GM12878 (cell line): ENCODE results near the gene SMG6. TPM values are rescaled to one million over a fixed set of nuclear protein-coding genes. Genes with fewer than 3 reads are reported as not detected.

Experiments
- ATAC-seq: fragments of 200-7000 bp; cut with Tn5 transposase; 3 replicates; pipeline ENCODE4 v1.9.1; 2020; ENCODE audit warnings: mild to moderate bottlenecking, moderate library complexity
- BruUV-seq: library from RNA; stranded (reverse); fragments of 400-500 nt; replicated peaks from 2 replicates; lab custom pipeline; 2021; lab: Mats Ljungman, UMichigan
- CTCF ChIA-PET: fragments of 300-600 bp; sonication (Branson Sonifier 250); formaldehyde crosslinking; extraction: SDS; loops from one replicate; lab custom pipeline; 2021; ENCODE audit warnings: inconsistent platforms; lab: Yijun Ruan, JAX
- POLR2A ChIA-PET: fragments of 350-600 bp; formaldehyde crosslinking; extraction: SDS; loops from one replicate; lab custom pipeline; 2021; ENCODE audit warnings: inconsistent platforms; lab: Charles Lee
- RAD21 ChIA-PET: fragments of 300-600 bp; sonication (Branson Sonifier 250); formaldehyde crosslinking; loops from one replicate; lab custom pipeline; 2023; ENCODE audit warnings: antibody characterized with exemption; ENCODE audit not compliant: unreplicated experiment; lab: Charles Lee
- SMC1A ChIA-PET: fragments of 300-600 bp; sonication (Branson Sonifier 250); formaldehyde crosslinking; loops from one replicate; lab custom pipeline; 2023; ENCODE audit not compliant: unreplicated experiment, uncharacterized antibody; lab: Charles Lee
- DNase-seq: peaks from one replicate; pipeline ENCODE4 v3.0.0-alpha.2; 2011; ENCODE audit warnings: low read depth, low spot score
- FAIRE-seq: peaks from 3 replicates; lab custom pipeline; 2011; peaks lifted over from hg19 to GRCh38; lab: Jason Lieb, UNC
- H2AFZ ChIP-seq: 2 replicates; pipeline ENCODE4 v1.6.0; 2011; ENCODE audit warnings: low read depth, low read length, control low read depth; ENCODE audit not compliant: control insufficient read depth
- H3K27ac ChIP-seq: 2 replicates; pipeline ENCODE4 v1.5.1; 2011; ENCODE audit warnings: control low read depth; ENCODE audit not compliant: control insufficient read depth, insufficient read depth
- H3K27me3 ChIP-seq, 2 experiments: replicated peaks in 1 of 2; 2 replicates each; pipeline versions ENCODE4 v1.6.0 to v1.6.1; 2011; ENCODE audit warnings: low read length in 1 of 2; ENCODE audit not compliant: control insufficient read depth in 2 of 2, insufficient read depth in 2 of 2
- H3K36me3 ChIP-seq, 2 experiments: 2 replicates each; pipeline ENCODE4 v1.5.1; 2011; ENCODE audit warnings: low read length in 1 of 2; ENCODE audit not compliant: control insufficient read depth in 2 of 2, insufficient read depth in 2 of 2
- H3K4me1 ChIP-seq: 2 replicates; pipeline ENCODE4 v1.6.1; 2011; ENCODE audit warnings: mild to moderate bottlenecking, low read length, moderate library complexity, mixed read lengths; ENCODE audit not compliant: control insufficient read depth, insufficient read depth
- H3K4me2 ChIP-seq: 2 replicates; pipeline ENCODE4 v1.6.0; 2011; ENCODE audit warnings: control low read depth; ENCODE audit not compliant: control insufficient read depth, insufficient read depth
- H3K4me3 ChIP-seq: fragments of 200-600 bp; sonication (generic); 2 replicates; pipeline ENCODE4 v1.5.1; 2016
- H3K79me2 ChIP-seq: 2 replicates; pipeline ENCODE4 v1.6.0; 2011; ENCODE audit warnings: low read length; ENCODE audit not compliant: control insufficient read depth, insufficient read depth
- H3K9ac ChIP-seq: 2 replicates; pipeline ENCODE4 v1.8.0; 2011; ENCODE audit warnings: low read length, control low read depth, mixed read lengths; ENCODE audit not compliant: control insufficient read depth, insufficient read depth
- H3K9me3 ChIP-seq: replicated peaks from 3 replicates; pipeline ENCODE4 v1.5.1; 2011; ENCODE audit warnings: mild to moderate bottlenecking, low read length; ENCODE audit not compliant: control insufficient read depth, insufficient read depth
- H4K20me1 ChIP-seq: 2 replicates; pipeline ENCODE4 v1.6.0; 2011; ENCODE audit not compliant: control insufficient read depth, insufficient read depth
- EGR1 ChIP-seq, 2 experiments: IDR thresholded peaks; 1 replicate in 1 of 2; 2 replicates in 1 of 2; pipeline ENCODE4 v1.6.1; 2011 to 2012; ENCODE audit warnings: low read depth in 2 of 2, low read length in 2 of 2, borderline replicate concordance in 1 of 2, mild to moderate bottlenecking in 1 of 2, moderate library complexity in 1 of 2
- MTA3 ChIP-seq: IDR thresholded peaks from 2 replicates; pipeline ENCODE4 v1.6.1; 2012; ENCODE audit warnings: low read length, inconsistent platforms, borderline replicate concordance
- POLR2AphosphoS2 ChIP-seq: IDR thresholded peaks from 2 replicates; pipeline ENCODE4 v1.6.1; 2011; ENCODE audit warnings: low read depth, mild to moderate bottlenecking, low read length, improper control_type of control experiment, moderate library complexity
- POLR2AphosphoS5 ChIP-seq: IDR thresholded peaks from 2 replicates; pipeline ENCODE4 v1.6.1; 2011; ENCODE audit warnings: mild to moderate bottlenecking, low read length, inconsistent platforms
- PRDM15 ChIP-seq: fragments of 450-650 bp; formaldehyde crosslinking; IDR thresholded peaks from 2 replicates; pipeline ENCODE4 v1.4.0; 2020; ENCODE audit warnings: mild to moderate bottlenecking, moderate library complexity
- RAD51 ChIP-seq: fragments of 450-650 bp; IDR thresholded peaks from 2 replicates; pipeline ENCODE4 v1.6.1; 2016; ENCODE audit warnings: moderate library complexity, mild to moderate bottlenecking, inconsistent platforms
- RCOR1 ChIP-seq: conservative IDR thresholded peaks from 2 replicates; pipeline ENCODE4 v1.6.1; 2012; ENCODE audit warnings: low read depth, low read length, improper control_type of control experiment
- SMC3 ChIP-seq: IDR thresholded peaks from 2 replicates; pipeline ENCODE4 v1.6.1; 2011; ENCODE audit warnings: low read length, improper control_type of control experiment, borderline replicate concordance
- SPI1 ChIP-seq: IDR thresholded peaks from 2 replicates; pipeline ENCODE4 v1.6.1; 2011; ENCODE audit warnings: low read depth, mild to moderate bottlenecking, low read length, moderate library complexity, borderline replicate concordance; ENCODE audit not compliant: insufficient read depth
- TARDBP ChIP-seq: IDR thresholded peaks from 2 replicates; pipeline ENCODE4 v1.6.1; 2016; ENCODE audit warnings: borderline replicate concordance
- TCF3 ChIP-seq: IDR thresholded peaks from 2 replicates; pipeline ENCODE4 v1.6.1; 2012; ENCODE audit warnings: low read depth, mild to moderate bottlenecking, low read length, borderline replicate concordance; ENCODE audit not compliant: insufficient read depth
- ZNF217 ChIP-seq: fragments of 450-650 bp; IDR thresholded peaks from 2 replicates; pipeline ENCODE4 v1.6.1; 2017; ENCODE audit warnings: antibody characterized with exemption, mild to moderate bottlenecking
- WGBS: methylation state at CpG from one replicate; pipeline ENCODE4 v1.1.6; 2016; ENCODE audit warnings: low lambda C conversion rate; ENCODE audit not compliant: insufficient replicate concordance, insufficient coverage; ENCODE audit errors: missing lambda C conversion rate; 5-methylcytosine and 5-hydroxymethylcytosine counted together
- in situ Hi-C: fragments of 300-500 bp; cut with MboI; formaldehyde crosslinking; loops from 9 replicates; pipeline ENCODE4 v1.14.3; 2018; ENCODE audit warnings: mixed read lengths
- intact Hi-C: fragments of 100-400 bp; cut with micrococcal nuclease; formaldehyde crosslinking; loops from one replicate; pipeline ENCODE4 v1.14.2; 2022; ENCODE audit not compliant: unreplicated experiment
- polyA plus RNA-seq, 11 experiments: library from polyadenylated mRNA; depleted of rRNA in 4 of 11; unstranded in 6 of 11; stranded (reverse) in 5 of 11; fragments of >200 nt; fragmentation: Nextera tagmentation in 4 of 11; fragmentation: Illumina TruSeq in 1 of 11; extraction: Ambion mirVana in 4 of 11; extraction: Trizol in 1 of 11; gene quantifications; 1 replicate in 1 of 11; 2 replicates in 10 of 11; pipeline versions ENCODE4 v1.2.1 to v1.2.3, GENCODE V29; 2011 to 2016; ENCODE audit warnings: inconsistent platforms in 2 of 11, missing spikeins in 2 of 11, low read depth in 1 of 11
- total RNA-seq, 4 experiments: library from RNA; depleted of rRNA in 3 of 4; stranded (reverse); fragments of >200 nt in 3 of 4; fragmentation: Illumina TruSeq in 1 of 4; extraction: Trizol in 1 of 4; gene quantifications; 2 replicates each; pipeline versions ENCODE4 v1.2.1 to v1.2.3, GENCODE V29; 2013 to 2021
- TF ChIP-seq, protein P1 (sequence below): IDR thresholded peaks from 2 replicates; pipeline ENCODE4 v1.6.1; 2011; ENCODE audit warnings: borderline replicate concordance, low read depth, mild to moderate bottlenecking, moderate library complexity, mixed read lengths, low read length; ENCODE audit not compliant: insufficient read depth; ENCODE audit errors: extremely low read length

SMG6 gene
- total and polyA plus RNA-seq, 10 of the 15 experiments (the other 5 are each of a cell fraction or from before 2014, with no cell fraction given): 0.58 to 28.7 (median 15.7) TPM

DNA sequence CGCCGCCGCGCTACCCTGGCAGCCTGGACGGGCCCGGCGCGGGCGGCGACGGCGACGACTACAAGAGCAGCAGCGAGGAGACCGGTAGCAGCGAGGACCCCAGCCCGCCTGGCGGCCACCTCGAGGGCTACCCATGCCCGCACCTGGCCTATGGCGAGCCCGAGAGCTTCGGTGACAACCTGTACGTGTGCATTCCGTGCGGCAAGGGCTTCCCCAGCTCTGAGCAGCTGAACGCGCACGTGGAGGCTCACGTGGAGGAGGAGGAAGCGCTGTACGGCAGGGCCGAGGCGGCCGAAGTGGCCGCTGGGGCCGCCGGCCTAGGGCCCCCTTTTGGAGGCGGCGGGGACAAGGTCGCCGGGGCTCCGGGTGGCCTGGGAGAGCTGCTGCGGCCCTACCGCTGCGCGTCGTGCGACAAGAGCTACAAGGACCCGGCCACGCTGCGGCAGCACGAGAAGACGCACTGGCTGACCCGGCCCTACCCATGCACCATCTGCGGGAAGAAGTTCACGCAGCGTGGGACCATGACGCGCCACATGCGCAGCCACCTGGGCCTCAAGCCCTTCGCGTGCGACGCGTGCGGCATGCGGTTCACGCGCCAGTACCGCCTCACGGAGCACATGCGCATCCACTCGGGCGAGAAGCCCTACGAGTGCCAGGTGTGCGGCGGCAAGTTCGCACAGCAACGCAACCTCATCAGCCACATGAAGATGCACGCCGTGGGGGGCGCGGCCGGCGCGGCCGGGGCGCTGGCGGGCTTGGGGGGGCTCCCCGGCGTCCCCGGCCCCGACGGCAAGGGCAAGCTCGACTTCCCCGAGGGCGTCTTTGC is 245.6 kb downstream of the SMG6 start:
- H3K79me2 ChIP-seq: peaks cover 59% of the 10 kb centered on the region
- WGBS: 64% methylated on average over 43 of the region's 98 CpGs
- DNase-seq (no peak), FAIRE-seq (no peak), ATAC-seq (peak; percentile 0; the same call in 1 of the 3 replicates)
- no peak overlapping the region for H2AFZ ChIP-seq
- in situ Hi-C loops (no loop called here), intact Hi-C loops (loop anchor here (1.0 to 5.0 kb wide), 2 partner anchors 34 to 112 kb away; no protein-coding TSS in a partner anchor)
- peak overlapping the region; percentile 95 for H3K4me3 ChIP-seq
- ChIA-PET SMC1A (interaction anchor here (0.9 to 8.6 kb wide), 22 partner anchors 11 to 296 kb away, joined by 3 to 141 read pairs (median 6); no protein-coding TSS in a partner anchor), POLR2A (interaction anchor here (0.9 to 6.7 kb wide), 20 partner anchors 9 to 225 kb away, joined by 3 to 61 read pairs (median 4); no protein-coding TSS in a partner anchor), RAD21 (interaction anchor here (0.5 to 8.4 kb wide), 23 partner anchors 9 to 278 kb away, joined by 3 to 271 read pairs (median 7); partner anchors contain the start of gene TSR1), CTCF (interaction anchor here (0.6 to 8.4 kb wide), 31 partner anchors 11 to 278 kb away, joined by 3 to 265 read pairs (median 5); partner anchors contain the start of gene TSR1)
- H3K27ac ChIP-seq: peak overlapping the region; percentile 84
- peak overlapping the region; percentile 81 for H3K4me2 ChIP-seq
- BruUV-seq: TSS peak; percentile 34
- H3K4me1 ChIP-seq: peaks cover 36% of the 10 kb centered on the region
- peak overlapping the region; percentile 80 for H3K9ac ChIP-seq
- no peaks in the 10 kb centered on the region for H3K27me3 ChIP-seq
- H4K20me1 ChIP-seq: no peaks in the 10 kb centered on the region
- peaks cover 11 to 22% of the 10 kb centered on the region in 2 experiments for H3K36me3 ChIP-seq
- H3K9me3 ChIP-seq: no peaks in the 10 kb centered on the region; the same call in 2 of the 3 replicates
- no peak for TF ChIP-seq EGR1 (IDR thresholded peaks at IDR 0.05; ENCODE audit: borderline replicate concordance in 1 of 2, low read depth in 2 of 2, low read length in 2 of 2)
- TF ChIP-seq POLR2AphosphoS5: peak; percentile 64
- no peak for TF ChIP-seq RCOR1
- no peak for TF ChIP-seq TARDBP
- TF ChIP-seq ZNF217: 0 out of 2 replicates have a peak, but pooled peaks have one; percentile 37
- TF ChIP-seq RAD51: peak; percentile 54; the same call in 1 of the 2 replicates
- TF ChIP-seq PRDM15 (CRISPR knock-in tag): no peak
- TF ChIP-seq, protein P1, sequence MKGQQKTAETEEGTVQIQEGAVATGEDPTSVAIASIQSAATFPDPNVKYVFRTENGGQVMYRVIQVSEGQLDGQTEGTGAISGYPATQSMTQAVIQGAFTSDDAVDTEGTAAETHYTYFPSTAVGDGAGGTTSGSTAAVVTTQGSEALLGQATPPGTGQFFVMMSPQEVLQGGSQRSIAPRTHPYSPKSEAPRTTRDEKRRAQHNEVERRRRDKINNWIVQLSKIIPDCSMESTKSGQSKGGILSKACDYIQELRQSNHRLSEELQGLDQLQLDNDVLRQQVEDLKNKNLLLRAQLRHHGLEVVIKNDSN: peak; percentile 45
- TF ChIP-seq MTA3: no peak
- no peak for TF ChIP-seq SPI1
- TF ChIP-seq SMC3: no peak
- TF ChIP-seq TCF3: peak; percentile 94
- peak; percentile 45; the same call in 1 of the 2 replicates for TF ChIP-seq POLR2AphosphoS2
